Measurements from ENCODE around the gene IPO4.

DNA sequence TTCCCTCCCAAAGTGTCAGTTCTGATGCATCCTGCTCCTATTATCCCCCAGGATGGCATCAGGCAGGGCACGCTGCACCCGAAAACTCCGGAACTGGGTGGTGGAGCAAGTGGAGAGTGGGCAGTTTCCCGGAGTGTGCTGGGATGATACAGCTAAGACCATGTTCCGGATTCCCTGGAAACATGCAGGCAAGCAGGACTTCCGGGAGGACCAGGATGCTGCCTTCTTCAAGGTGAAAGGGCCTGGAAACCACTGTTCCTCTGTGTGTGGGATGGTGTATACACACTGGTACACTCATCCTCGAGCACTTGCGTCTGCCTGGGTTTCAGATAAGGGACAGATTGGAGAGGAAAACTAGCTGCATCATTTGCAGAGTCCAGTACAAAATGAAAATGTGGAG is 26.5 kb downstream of the IPO4 start:
- TF ChIP-seq YY1 (IDR thresholded peaks at IDR 0.05; ENCODE audit: insufficient read depth, insufficient read length) (no peak), ZNF274 (IDR thresholded peaks at IDR 0.05; ENCODE audit: low read depth, low read length) (no peak)
